HL-60 (cell line): ENCODE results near the gene DDRGK1.

Source experiments
- DNase-seq, 2 experiments: peaks; one replicate each; pipeline ENCODE4 v3.0.0-alpha.2; 2010 to 2020; ENCODE audit warnings: low read depth in 1 of 2, low spot score in 1 of 2
- H3K27ac ChIP-seq: fragments of 250-450 bp; sonication (Bioruptor Pico); replicated peaks from 2 replicates; pipeline ENCODE4 v1.5.1; 2020; ENCODE audit warnings: mild to moderate bottlenecking, moderate library complexity
- H3K27me3 ChIP-seq: fragments of 250-450 bp; sonication (Bioruptor Pico); 2 replicates; pipeline ENCODE4 v1.5.1; 2021; ENCODE audit warnings: mild to moderate bottlenecking, moderate library complexity; ENCODE audit not compliant: insufficient read depth, poor library complexity, severe bottlenecking
- H3K4me3 ChIP-seq: replicated peaks from 2 replicates; pipeline ENCODE4 v1.5.1; 2011; ENCODE audit warnings: mild to moderate bottlenecking, control low read depth, low read length; ENCODE audit not compliant: insufficient read depth
- GABPA ChIP-seq: IDR thresholded peaks from 2 replicates; pipeline ENCODE4 v1.6.1; 2012; ENCODE audit warnings: low read depth
- POLR2AphosphoS5 ChIP-seq: IDR thresholded peaks from 2 replicates; pipeline ENCODE4 v1.6.1; 2012; ENCODE audit warnings: low read depth
- SPI1 ChIP-seq: IDR thresholded peaks from 2 replicates; pipeline ENCODE4 v1.6.1; 2012; ENCODE audit warnings: low read depth, mild to moderate bottlenecking, borderline replicate concordance
- TF ChIP-seq, protein P1 (sequence below): IDR thresholded peaks from one replicate; pipeline ENCODE4 v1.5.1; 2011; ENCODE audit warnings: low read length, control low read depth, inconsistent platforms; ENCODE audit not compliant: insufficient read depth
- TF ChIP-seq, protein P2 (sequence below): IDR thresholded peaks from 2 replicates; pipeline ENCODE4 v1.6.1; 2012; ENCODE audit warnings: low read depth; ENCODE audit not compliant: insufficient replicate concordance

DDRGK1 gene

GRCh38 chr20:3168079-3168828 lies 36.2 kb downstream of the DDRGK1 start:
- Histone ChIP-seq H3K27me3 (peaks cover 13% of the 10 kb centered on the region), H3K27ac (no peak overlapping the region), H3K4me3 (no peak overlapping the region)
- TF ChIP-seq, protein P1, sequence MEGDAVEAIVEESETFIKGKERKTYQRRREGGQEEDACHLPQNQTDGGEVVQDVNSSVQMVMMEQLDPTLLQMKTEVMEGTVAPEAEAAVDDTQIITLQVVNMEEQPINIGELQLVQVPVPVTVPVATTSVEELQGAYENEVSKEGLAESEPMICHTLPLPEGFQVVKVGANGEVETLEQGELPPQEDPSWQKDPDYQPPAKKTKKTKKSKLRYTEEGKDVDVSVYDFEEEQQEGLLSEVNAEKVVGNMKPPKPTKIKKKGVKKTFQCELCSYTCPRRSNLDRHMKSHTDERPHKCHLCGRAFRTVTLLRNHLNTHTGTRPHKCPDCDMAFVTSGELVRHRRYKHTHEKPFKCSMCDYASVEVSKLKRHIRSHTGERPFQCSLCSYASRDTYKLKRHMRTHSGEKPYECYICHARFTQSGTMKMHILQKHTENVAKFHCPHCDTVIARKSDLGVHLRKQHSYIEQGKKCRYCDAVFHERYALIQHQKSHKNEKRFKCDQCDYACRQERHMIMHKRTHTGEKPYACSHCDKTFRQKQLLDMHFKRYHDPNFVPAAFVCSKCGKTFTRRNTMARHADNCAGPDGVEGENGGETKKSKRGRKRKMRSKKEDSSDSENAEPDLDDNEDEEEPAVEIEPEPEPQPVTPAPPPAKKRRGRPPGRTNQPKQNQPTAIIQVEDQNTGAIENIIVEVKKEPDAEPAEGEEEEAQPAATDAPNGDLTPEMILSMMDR: no peak
- no peak for TF ChIP-seq SPI1
- no peak for TF ChIP-seq POLR2AphosphoS5
- TF ChIP-seq GABPA: no peak
- TF ChIP-seq, protein P2, sequence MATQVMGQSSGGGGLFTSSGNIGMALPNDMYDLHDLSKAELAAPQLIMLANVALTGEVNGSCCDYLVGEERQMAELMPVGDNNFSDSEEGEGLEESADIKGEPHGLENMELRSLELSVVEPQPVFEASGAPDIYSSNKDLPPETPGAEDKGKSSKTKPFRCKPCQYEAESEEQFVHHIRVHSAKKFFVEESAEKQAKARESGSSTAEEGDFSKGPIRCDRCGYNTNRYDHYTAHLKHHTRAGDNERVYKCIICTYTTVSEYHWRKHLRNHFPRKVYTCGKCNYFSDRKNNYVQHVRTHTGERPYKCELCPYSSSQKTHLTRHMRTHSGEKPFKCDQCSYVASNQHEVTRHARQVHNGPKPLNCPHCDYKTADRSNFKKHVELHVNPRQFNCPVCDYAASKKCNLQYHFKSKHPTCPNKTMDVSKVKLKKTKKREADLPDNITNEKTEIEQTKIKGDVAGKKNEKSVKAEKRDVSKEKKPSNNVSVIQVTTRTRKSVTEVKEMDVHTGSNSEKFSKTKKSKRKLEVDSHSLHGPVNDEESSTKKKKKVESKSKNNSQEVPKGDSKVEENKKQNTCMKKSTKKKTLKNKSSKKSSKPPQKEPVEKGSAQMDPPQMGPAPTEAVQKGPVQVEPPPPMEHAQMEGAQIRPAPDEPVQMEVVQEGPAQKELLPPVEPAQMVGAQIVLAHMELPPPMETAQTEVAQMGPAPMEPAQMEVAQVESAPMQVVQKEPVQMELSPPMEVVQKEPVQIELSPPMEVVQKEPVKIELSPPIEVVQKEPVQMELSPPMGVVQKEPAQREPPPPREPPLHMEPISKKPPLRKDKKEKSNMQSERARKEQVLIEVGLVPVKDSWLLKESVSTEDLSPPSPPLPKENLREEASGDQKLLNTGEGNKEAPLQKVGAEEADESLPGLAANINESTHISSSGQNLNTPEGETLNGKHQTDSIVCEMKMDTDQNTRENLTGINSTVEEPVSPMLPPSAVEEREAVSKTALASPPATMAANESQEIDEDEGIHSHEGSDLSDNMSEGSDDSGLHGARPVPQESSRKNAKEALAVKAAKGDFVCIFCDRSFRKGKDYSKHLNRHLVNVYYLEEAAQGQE: no peak
- no peak for DNase-seq

DNA sequence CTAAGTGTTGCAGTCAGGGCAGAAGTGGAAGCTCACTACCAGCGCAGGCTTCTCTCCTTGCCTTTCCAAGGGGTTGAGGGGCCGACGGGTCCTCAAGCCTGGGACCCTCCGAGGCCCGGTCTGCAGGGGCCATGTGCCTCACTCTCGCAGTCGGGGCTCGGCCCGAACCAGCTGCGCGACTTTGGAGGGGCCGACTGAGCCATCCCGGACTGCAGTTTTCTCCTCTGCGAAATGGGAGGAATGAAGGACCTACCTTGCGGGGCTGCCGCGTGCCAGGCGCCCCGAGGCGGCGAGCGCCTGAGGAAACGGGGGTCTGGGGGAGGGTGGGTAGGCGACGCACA lies 36.8 kb downstream of the DDRGK1 start:
- DNase-seq: no peak
- TF ChIP-seq, protein P1: no peak
- no peak for TF ChIP-seq POLR2AphosphoS5
- no peak for TF ChIP-seq SPI1
- TF ChIP-seq, protein P2: no peak
- no peak for TF ChIP-seq GABPA
- H3K4me3 ChIP-seq: no peak overlapping the region
- peaks cover 13% of the 10 kb centered on the region for H3K27me3 ChIP-seq
- H3K27ac ChIP-seq: no peak overlapping the region

- Histone ChIP-seq H3K27me3 (peaks cover 10% of the 10 kb centered on the region), H3K27ac (no peak overlapping the region), H3K4me3 (no peak overlapping the region)
- TF ChIP-seq, protein P2: no peak
- TF ChIP-seq POLR2AphosphoS5 (no peak), SPI1 (no peak), GABPA (no peak)
- TF ChIP-seq, protein P1: no peak
- DNase-seq: no peak
Observed at GRCh38 chr20:3166913-3167342, 37.6 kb downstream of the DDRGK1 start.
